Hematopoietic multipotent progenitor cell treated with erythropoietin and hydrocortisone succinate and interleukin-3 and kit ligand, for 6 days (in vitro differentiated cells): ENCODE measurements around the gene IRAK2.
"Not testable (repeated sequence)": the region's sequence is repeated elsewhere in the genome, so short reads cannot be mapped to it uniquely, and the experiment has no call there.

Experiments used
- DNase-seq: peaks from one replicate; pipeline ENCODE4 v3.0.0-alpha.2; 2015

IRAK2 gene

GRCh38 chr3:10160346-10160745 is 4.4 kb upstream of the IRAK2 start:
- DNase-seq = no peak

- no peak for DNase-seq
Measured at GRCh38 chr3:10160925-10161324, 3.8 kb upstream of the IRAK2 start.

- peak; percentile 38 for DNase-seq
Measured at GRCh38 chr3:10162185-10162584, 2.5 kb upstream of the IRAK2 start.

- DNase-seq = not testable (repeated sequence)
Measured at GRCh38 chr3:10164201-10164545, 546 bp upstream of the IRAK2 start.

- no peak for DNase-seq
Measured at GRCh38 chr3:10166213-10166604, 1.5 kb downstream of the IRAK2 start.

GRCh38 chr3:10169000-10169496 is 4.3 kb downstream of the IRAK2 start:
- DNase-seq = no peak

GRCh38 chr3:10170915-10171478 is 6.3 kb downstream of the IRAK2 start:
- DNase-seq = peak; percentile 54

GRCh38 chr3:10173095-10173925 is 8.6 kb downstream of the IRAK2 start:
- DNase-seq = no peak

- DNase-seq = no peak
Measured at GRCh38 chr3:10173926-10174435, 9.3 kb downstream of the IRAK2 start.

GRCh38 chr3:10175334-10175733 is 10.6 kb downstream of the IRAK2 start:
- DNase-seq = not testable (repeated sequence)

GRCh38 chr3:10176150-10176549 is 11.4 kb downstream of the IRAK2 start:
- not testable (repeated sequence) for DNase-seq

- no peak for DNase-seq
Measured at GRCh38 chr3:10177737-10178136, 13.0 kb downstream of the IRAK2 start.

GRCh38 chr3:10178892-10179291 is 14.2 kb downstream of the IRAK2 start:
- no peak for DNase-seq

- no peak for DNase-seq
Measured at GRCh38 chr3:10180289-10180688, 15.6 kb downstream of the IRAK2 start.

- no peak for DNase-seq
Measured at GRCh38 chr3:10180738-10181295, 16.1 kb downstream of the IRAK2 start.

- no peak for DNase-seq
Measured at GRCh38 chr3:10182950-10183349, 18.2 kb downstream of the IRAK2 start.

- no peak for DNase-seq
Measured at GRCh38 chr3:10184250-10184649, 19.5 kb downstream of the IRAK2 start.

GRCh38 chr3:10185804-10186762 is 21.4 kb downstream of the IRAK2 start:
- peak; percentile 69 for DNase-seq

- DNase-seq = no peak
Measured at GRCh38 chr3:10187290-10187876, 22.7 kb downstream of the IRAK2 start.

GRCh38 chr3:10187944-10188343 is 23.2 kb downstream of the IRAK2 start:
- DNase-seq = no peak

- no peak for DNase-seq
Measured at GRCh38 chr3:10188804-10189556, 24.3 kb downstream of the IRAK2 start.
